MM.1S (cell line): ENCODE data around the gene PTPN18.

Source experiments
- DNase-seq: peaks from one replicate; pipeline ENCODE4 v3.0.0-alpha.2; 2015
- H2AFZ ChIP-seq: fragments of 300-600 bp; sonication (generic); 2 replicates; pipeline ENCODE4 v1.6.0; 2016; ENCODE audit warnings: antibody characterized with exemption, low read length
- H3F3A ChIP-seq: fragments of 300-600 bp; sonication (generic); 2 replicates; pipeline ENCODE4 v1.6.1; 2016; ENCODE audit warnings: mild to moderate bottlenecking, antibody characterized with exemption, low read length, moderate library complexity, mixed read lengths; ENCODE audit not compliant: insufficient read depth
- H3K27ac ChIP-seq: fragments of 300-600 bp; sonication (generic); 2 replicates; pipeline ENCODE4 v1.5.1; 2016; ENCODE audit warnings: mild to moderate bottlenecking, low read length
- H3K27me3 ChIP-seq: fragments of 300-600 bp; sonication (generic); replicated peaks from 2 replicates; pipeline ENCODE4 v1.6.0; 2016; ENCODE audit warnings: low read length; ENCODE audit not compliant: insufficient read depth
- H3K36me3 ChIP-seq: fragments of 300-600 bp; sonication (generic); replicated peaks from 2 replicates; pipeline ENCODE4 v1.6.1; 2016; ENCODE audit warnings: mild to moderate bottlenecking, low read length, mixed read lengths; ENCODE audit not compliant: insufficient read depth
- H3K4me1 ChIP-seq: fragments of 300-600 bp; sonication (generic); 2 replicates; pipeline ENCODE4 v1.6.1; 2016; ENCODE audit warnings: low read length, mixed read lengths
- H3K4me2 ChIP-seq: fragments of 300-600 bp; sonication (generic); 2 replicates; pipeline ENCODE4 v1.6.0; 2016; ENCODE audit warnings: low read depth, low read length
- H3K4me3 ChIP-seq: fragments of 300-600 bp; sonication (generic); 2 replicates; pipeline ENCODE4 v1.5.1; 2016; ENCODE audit warnings: low read length, mixed read lengths
- H3K79me2 ChIP-seq: fragments of 300-600 bp; sonication (generic); 2 replicates; pipeline ENCODE4 v1.6.1; 2016; ENCODE audit warnings: mixed run types, low read length, mixed read lengths
- H3K9ac ChIP-seq: fragments of 300-600 bp; sonication (generic); 2 replicates; pipeline ENCODE4 v1.6.1; 2016; ENCODE audit warnings: low read length, mixed read lengths
- H3K9me2 ChIP-seq: fragments of 300-600 bp; sonication (generic); replicated peaks from 2 replicates; pipeline ENCODE4 v1.6.1; 2016; ENCODE audit warnings: mild to moderate bottlenecking, low read length, mixed read lengths; ENCODE audit not compliant: insufficient read depth
- H3K9me3 ChIP-seq: fragments of 300-600 bp; sonication (generic); replicated peaks from 2 replicates; pipeline ENCODE4 v1.6.1; 2016; ENCODE audit warnings: mild to moderate bottlenecking, low read length, mixed read lengths; ENCODE audit not compliant: insufficient read depth
- H4K20me1 ChIP-seq: fragments of 300-600 bp; sonication (generic); 2 replicates; pipeline ENCODE4 v1.6.1; 2016; ENCODE audit warnings: mild to moderate bottlenecking, low read length, moderate library complexity, mixed read lengths; ENCODE audit not compliant: insufficient read depth
- CTCF ChIP-seq: fragments of 300-600 bp; sonication (generic); IDR thresholded peaks from 2 replicates; pipeline ENCODE4 v1.5.1; 2016; ENCODE audit warnings: antibody characterized with exemption, low read length, mixed read lengths
- EZH2 ChIP-seq: fragments of 300-600 bp; sonication (generic); optimal IDR thresholded peaks from 2 replicates; pipeline ENCODE3; 2017; ENCODE audit warnings: low read depth, mild to moderate bottlenecking, antibody characterized with exemption, low read length, mixed read lengths
- EZH2phosphoT487 ChIP-seq: fragments of 300-600 bp; sonication (generic); IDR thresholded peaks from 2 replicates; pipeline ENCODE4 v1.6.1; 2018; ENCODE audit warnings: antibody characterized with exemption, low read length

Gene PTPN18

GRCh38 chr2:130372055-130372832, 16.4 kb downstream of the PTPN18 start:
- H3K4me2 ChIP-seq = peak overlapping the region; percentile 93
- peaks cover 18% of the 10 kb centered on the region for H3F3A ChIP-seq
- peak overlapping the region; percentile 45; the same call in 1 of the 2 replicates for H3K27ac ChIP-seq
- H3K79me2 ChIP-seq = peaks cover 31% of the 10 kb centered on the region
- peaks cover 24% of the 10 kb centered on the region for H3K4me1 ChIP-seq
- no peaks in the 10 kb centered on the region for H3K27me3 ChIP-seq
- H3K9me3 ChIP-seq = no peaks in the 10 kb centered on the region
- peak overlapping the region; percentile 82 for H3K9ac ChIP-seq
- peak overlapping the region; percentile 89 for H3K4me3 ChIP-seq
- no peak for TF ChIP-seq EZH2
- TF ChIP-seq CTCF = peak; percentile 74
- no peaks in the 10 kb centered on the region for H3K9me2 ChIP-seq
- H2AFZ ChIP-seq = peak overlapping the region; percentile 90
- no peaks in the 10 kb centered on the region for H4K20me1 ChIP-seq
- no peaks in the 10 kb centered on the region for H3K36me3 ChIP-seq
- DNase-seq = peak; percentile 74

DNA sequence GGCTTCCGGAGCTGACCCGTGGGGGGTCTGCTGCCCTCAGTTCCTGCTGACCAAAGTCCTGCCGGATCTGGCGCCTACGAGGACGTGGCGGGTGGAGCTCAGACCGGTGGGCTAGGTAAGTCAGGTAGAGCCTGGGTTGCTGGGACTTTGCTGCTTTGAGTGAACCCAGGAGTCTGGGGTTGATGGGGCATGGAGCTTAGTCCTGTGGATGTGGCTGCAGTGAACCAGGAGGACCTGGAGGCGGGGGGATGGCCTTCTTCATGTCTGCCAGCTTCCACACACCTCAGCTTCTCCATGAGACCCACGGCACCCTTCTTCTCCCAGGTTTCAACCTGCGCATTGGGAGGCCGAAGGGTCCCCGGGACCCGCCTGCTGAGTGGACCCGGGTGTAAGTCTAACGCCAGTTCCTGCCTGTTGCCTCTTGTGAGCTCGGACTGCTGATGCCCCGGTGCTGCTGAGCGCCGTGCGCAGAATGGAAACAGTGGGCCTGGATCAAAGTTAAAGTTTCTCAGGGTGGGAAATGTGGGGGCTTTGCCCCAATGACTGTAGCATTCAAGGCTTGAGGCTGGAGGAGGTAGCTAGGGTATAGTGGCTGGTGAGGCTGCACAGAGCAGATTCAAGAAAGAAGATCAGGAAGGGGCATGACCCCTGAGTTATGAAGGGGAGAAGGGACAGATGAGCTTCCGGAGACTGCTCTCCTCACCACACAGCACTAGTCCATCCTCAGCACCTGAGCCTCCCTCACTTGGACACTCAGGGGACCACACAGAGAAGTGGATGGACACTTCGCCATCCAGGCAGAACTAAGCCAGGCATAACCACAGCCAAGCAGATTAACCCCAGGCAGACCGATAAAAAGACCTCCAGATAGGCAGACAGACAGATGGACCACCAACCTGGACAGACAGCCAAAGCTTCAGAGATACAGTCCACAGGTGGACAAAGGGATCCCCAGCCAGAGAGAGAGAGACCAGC, 17.3 kb downstream of the PTPN18 start:
- Histone ChIP-seq H4K20me1 (no peaks in the 10 kb centered on the region), H3K9ac (peak overlapping the region; percentile 82), H3K4me2 (peak overlapping the region; percentile 93), H3K4me3 (peak overlapping the region; percentile 89), H3K79me2 (peaks cover 37% of the 10 kb centered on the region), H3K4me1 (peaks cover 33% of the 10 kb centered on the region), H3K9me2 (no peaks in the 10 kb centered on the region), H3K27me3 (no peaks in the 10 kb centered on the region), H3K27ac (peak overlapping the region; percentile 45; the same call in 1 of the 2 replicates), H3F3A (peaks cover 19% of the 10 kb centered on the region), H2AFZ (peak overlapping the region; percentile 90), H3K36me3 (no peaks in the 10 kb centered on the region), H3K9me3 (no peaks in the 10 kb centered on the region)
- no peak for DNase-seq
- TF ChIP-seq EZH2phosphoT487 = no peak
- no peak for TF ChIP-seq EZH2
- TF ChIP-seq CTCF = no peak

GRCh38 chr2:130373808-130374365, 18.0 kb downstream of the PTPN18 start:
- H3K36me3 ChIP-seq = no peaks in the 10 kb centered on the region
- H3K9ac ChIP-seq = no peak overlapping the region
- DNase-seq = no peak
- peaks cover 37% of the 10 kb centered on the region for H3K79me2 ChIP-seq
- TF ChIP-seq EZH2 (no peak), EZH2phosphoT487 (no peak), CTCF (no peak)
- no peak overlapping the region for H3K4me3 ChIP-seq
- H3K4me2 ChIP-seq = no peak overlapping the region
- H2AFZ ChIP-seq = no peak overlapping the region
- H4K20me1 ChIP-seq = no peaks in the 10 kb centered on the region
- no peaks in the 10 kb centered on the region for H3K9me2 ChIP-seq
- H3F3A ChIP-seq = peaks cover 19% of the 10 kb centered on the region
- H3K27me3 ChIP-seq = no peaks in the 10 kb centered on the region
- H3K27ac ChIP-seq = no peak overlapping the region
- H3K4me1 ChIP-seq = peaks cover 33% of the 10 kb centered on the region
- no peaks in the 10 kb centered on the region for H3K9me3 ChIP-seq
